Neuronal stem cell (in vitro differentiated cells): ENCODE measurements around the gene OR8A1. TPM values are rescaled to one million over a fixed set of nuclear protein-coding genes. Genes with fewer than 3 reads are reported as not detected.

ENCODE experiments used
- DNase-seq: peaks from one replicate; pipeline ENCODE4 v3.0.0-alpha.2; 2013; ENCODE audit warnings: low spot score
- H2AFZ ChIP-seq: one replicate; pipeline ENCODE4 v1.6.1; 2013; ENCODE audit warnings: mild to moderate bottlenecking, low read length, inconsistent platforms
- H2AK5ac ChIP-seq: 2 replicates; pipeline ENCODE4 v1.6.1; 2013; ENCODE audit warnings: low read depth, mild to moderate bottlenecking, inconsistent platforms, low read length, moderate library complexity, mixed read lengths
- H2BK120ac ChIP-seq: 2 replicates; pipeline ENCODE4 v1.6.1; 2013; ENCODE audit warnings: low read depth, mild to moderate bottlenecking, inconsistent platforms, low read length, moderate library complexity, mixed read lengths
- H2BK12ac ChIP-seq: one replicate; pipeline ENCODE4 v1.6.1; 2013; ENCODE audit warnings: low read length, inconsistent platforms
- H2BK15ac ChIP-seq: 2 replicates; pipeline ENCODE4 v1.6.1; 2013; ENCODE audit warnings: mild to moderate bottlenecking, low read length, inconsistent platforms, mixed read lengths
- H2BK5ac ChIP-seq: one replicate; pipeline ENCODE4 v1.6.1; 2013; ENCODE audit warnings: inconsistent platforms, mild to moderate bottlenecking, low read length, moderate library complexity
- H3K14ac ChIP-seq: one replicate; pipeline ENCODE4 v1.6.1; 2013; ENCODE audit warnings: low read length, inconsistent platforms
- H3K18ac ChIP-seq: 2 replicates; pipeline ENCODE4 v1.6.1; 2013; ENCODE audit warnings: low read length, inconsistent platforms
- H3K23ac ChIP-seq: 2 replicates; pipeline ENCODE4 v1.6.1; 2013; ENCODE audit warnings: low read depth, mild to moderate bottlenecking, mixed read lengths, low read length, inconsistent platforms; ENCODE audit not compliant: poor library complexity
- H3K27ac ChIP-seq: replicated peaks from 3 replicates; pipeline ENCODE4 v1.5.1; 2013; ENCODE audit warnings: low read length, inconsistent platforms
- H3K27me3 ChIP-seq, 3 experiments: 2 replicates each; pipeline ENCODE4 v1.6.1; 2013; ENCODE audit warnings: low read length in 3 of 3, mild to moderate bottlenecking in 2 of 3, inconsistent platforms in 1 of 3, low read depth in 1 of 3, mixed read lengths in 1 of 3, moderate library complexity in 1 of 3; ENCODE audit not compliant: control insufficient read depth in 3 of 3, insufficient read depth in 3 of 3
- H3K36me3 ChIP-seq, 2 donors: replicated peaks in 1 of 2; 2 replicates each; pipeline ENCODE4 v1.6.1; 2013; ENCODE audit warnings: low read length in 2 of 2; ENCODE audit not compliant: control insufficient read depth in 2 of 2, insufficient read depth in 2 of 2
- H3K4ac ChIP-seq: 2 replicates; pipeline ENCODE4 v1.6.1; 2013; ENCODE audit warnings: inconsistent platforms, mild to moderate bottlenecking, low read length, moderate library complexity
- H3K4me1 ChIP-seq, 2 donors: 1 replicate in 1 of 2; 2 replicates in 1 of 2; pipeline ENCODE4 v1.6.1; 2013; ENCODE audit warnings: low read length in 2 of 2, low read depth in 1 of 2; ENCODE audit not compliant: control insufficient read depth in 2 of 2, insufficient read depth in 1 of 2
- H3K4me2 ChIP-seq: one replicate; pipeline ENCODE4 v1.6.1; 2013; ENCODE audit warnings: mild to moderate bottlenecking, low read length, inconsistent platforms; ENCODE audit not compliant: insufficient read depth, poor library complexity, severe bottlenecking
- H3K4me3 ChIP-seq, 2 donors: 2 replicates each; pipeline ENCODE4 v1.5.1; 2013; ENCODE audit warnings: low read length in 2 of 2, mild to moderate bottlenecking in 2 of 2, inconsistent platforms in 1 of 2, moderate library complexity in 1 of 2
- H3K79me1 ChIP-seq: one replicate; pipeline ENCODE4 v1.6.1; 2013; ENCODE audit warnings: low read depth, mild to moderate bottlenecking, inconsistent platforms, low read length, moderate library complexity
- H3K9ac ChIP-seq: one replicate; pipeline ENCODE4 v1.6.1; 2013; ENCODE audit warnings: mild to moderate bottlenecking, low read depth, low read length, inconsistent platforms; ENCODE audit not compliant: poor library complexity
- H3K9me3 ChIP-seq, 2 donors: replicated peaks in 1 of 2; 2 replicates each; pipeline versions ENCODE3 to v1.6.1; 2013; ENCODE audit warnings: low read length in 2 of 2, mild to moderate bottlenecking in 2 of 2, inconsistent platforms in 1 of 2, low read depth in 1 of 2, mixed read lengths in 1 of 2, moderate library complexity in 1 of 2; ENCODE audit not compliant: control insufficient read depth in 2 of 2, insufficient read depth in 1 of 2
- H4K8ac ChIP-seq: one replicate; pipeline ENCODE4 v1.6.1; 2013; ENCODE audit warnings: low read depth, mild to moderate bottlenecking, inconsistent platforms, low read length, moderate library complexity
- H4K91ac ChIP-seq: one replicate; pipeline ENCODE4 v1.6.1; 2013; ENCODE audit warnings: low read length, low read depth, mild to moderate bottlenecking, inconsistent platforms; ENCODE audit not compliant: poor library complexity
- whole genome bisulfite sequencing, 2 donors: extraction: QIAGEN DNeasy Blood & Tissue Kit; methylation state at CpG; one replicate each; pipeline ENCODE4 v1.1.7; 2013; ENCODE audit warnings: missing lambda C conversion rate in 2 of 2, mixed read lengths in 1 of 2; ENCODE audit not compliant: insufficient read length in 2 of 2, insufficient replicate concordance in 1 of 2; ENCODE audit errors: extremely low coverage in 2 of 2; 5-methylcytosine and 5-hydroxymethylcytosine counted together
- small RNA-seq: library from polyadenylated mRNA; stranded (forward); fragments of <200 nt; extraction: miRNeasy Mini kit (QIAGEN cat#:217004); gene quantifications from one replicate; pipeline ENCODE3, GENCODE V24; 2013; ENCODE audit not compliant: insufficient read depth

Gene OR8A1

GRCh38 chr11:124612045-124612444, 42.2 kb downstream of the OR8A1 start:
- Histone ChIP-seq H3K9me3 (no peaks in the 10 kb centered on the region), H2AK5ac (no peak overlapping the region), H4K91ac (no peak overlapping the region), H3K79me1 (no peaks in the 10 kb centered on the region), H3K27ac (no peak overlapping the region), H2BK15ac (no peak overlapping the region), H3K4me3 (no peak overlapping the region), H3K14ac (no peak overlapping the region), H3K4ac (no peak overlapping the region), H4K8ac (no peak overlapping the region), H3K9ac (no peak overlapping the region), H3K4me1 (no peaks in the 10 kb centered on the region), H2BK12ac (no peak overlapping the region), H3K36me3 (no peaks in the 10 kb centered on the region), H3K18ac (no peak overlapping the region), H2BK120ac (no peak overlapping the region), H2BK5ac (no peak overlapping the region), H3K4me2 (no peak overlapping the region), H3K27me3 (peaks cover 0 to 11% (median 0%) of the 10 kb centered on the region in 3 experiments), H2AFZ (no peak overlapping the region), H3K23ac (no peak overlapping the region)
- WGBS, 2 donors: no CpG with 5 or more reads among the region's 3 CpGs
- no peak for DNase-seq

GRCh38 chr11:124612567-124613246, 42.9 kb downstream of the OR8A1 start:
- no CpG with 5 or more reads among the region's 10 CpGs for WGBS, 2 donors
- no peak overlapping the region for H3K27ac ChIP-seq
- H3K23ac ChIP-seq: no peak overlapping the region
- no peak overlapping the region for H3K9ac ChIP-seq
- H3K4ac ChIP-seq: no peak overlapping the region
- no peak overlapping the region for H2BK120ac ChIP-seq
- H3K9me3 ChIP-seq: no peaks in the 10 kb centered on the region
- no peak overlapping the region for H2AFZ ChIP-seq
- no peak for DNase-seq
- peaks cover 0 to 17% (median 0%) of the 10 kb centered on the region in 3 experiments for H3K27me3 ChIP-seq
- H2BK5ac ChIP-seq: no peak overlapping the region
- H3K36me3 ChIP-seq: no peaks in the 10 kb centered on the region
- no peak overlapping the region for H3K4me3 ChIP-seq
- H3K18ac ChIP-seq: no peak overlapping the region
- no peaks in the 10 kb centered on the region for H3K4me1 ChIP-seq
- no peak overlapping the region for H4K8ac ChIP-seq
- no peak overlapping the region for H3K4me2 ChIP-seq
- no peak overlapping the region for H2BK15ac ChIP-seq
- no peaks in the 10 kb centered on the region for H3K79me1 ChIP-seq
- no peak overlapping the region for H2AK5ac ChIP-seq
- H4K91ac ChIP-seq: no peak overlapping the region
- H2BK12ac ChIP-seq: no peak overlapping the region
- no peak overlapping the region for H3K14ac ChIP-seq

GRCh38 chr11:124618863-124619262, 49.1 kb downstream of the OR8A1 start:
- Histone ChIP-seq H2BK120ac (no peak overlapping the region), H3K9ac (no peak overlapping the region), H4K91ac (no peak overlapping the region), H3K9me3 (no peaks in the 10 kb centered on the region), H3K27me3 (peaks cover 0 to 38% (median 5%) of the 10 kb centered on the region in 3 experiments), H3K4me1 (peaks cover 2 to 4% of the 10 kb centered on the region in 2 donors), H2AK5ac (no peak overlapping the region), H3K4me2 (no peak overlapping the region), H3K23ac (no peak overlapping the region), H3K14ac (no peak overlapping the region), H3K27ac (no peak overlapping the region), H3K79me1 (no peaks in the 10 kb centered on the region), H2BK15ac (no peak overlapping the region), H3K4me3 (no peak overlapping the region), H2AFZ (no peak overlapping the region), H2BK12ac (no peak overlapping the region), H4K8ac (no peak overlapping the region), H3K18ac (no peak overlapping the region), H2BK5ac (no peak overlapping the region), H3K4ac (no peak overlapping the region), H3K36me3 (no peaks in the 10 kb centered on the region)
- WGBS, 2 donors: no CpG with 5 or more reads among the region's 5 CpGs
- no peak for DNase-seq

Small RNAs within 50 kb of the gene (small RNA-seq; reads per million reads assigned to genes)
- gene OR8A3P: not detected
